ENCODE measurements around the gene CRTC2.

The CRTC2 gene

GRCh38 chr1:153945795-153946621, 12.4 kb downstream of the CRTC2 start:
- peak; percentile 71 for DNase-seq

DNA sequence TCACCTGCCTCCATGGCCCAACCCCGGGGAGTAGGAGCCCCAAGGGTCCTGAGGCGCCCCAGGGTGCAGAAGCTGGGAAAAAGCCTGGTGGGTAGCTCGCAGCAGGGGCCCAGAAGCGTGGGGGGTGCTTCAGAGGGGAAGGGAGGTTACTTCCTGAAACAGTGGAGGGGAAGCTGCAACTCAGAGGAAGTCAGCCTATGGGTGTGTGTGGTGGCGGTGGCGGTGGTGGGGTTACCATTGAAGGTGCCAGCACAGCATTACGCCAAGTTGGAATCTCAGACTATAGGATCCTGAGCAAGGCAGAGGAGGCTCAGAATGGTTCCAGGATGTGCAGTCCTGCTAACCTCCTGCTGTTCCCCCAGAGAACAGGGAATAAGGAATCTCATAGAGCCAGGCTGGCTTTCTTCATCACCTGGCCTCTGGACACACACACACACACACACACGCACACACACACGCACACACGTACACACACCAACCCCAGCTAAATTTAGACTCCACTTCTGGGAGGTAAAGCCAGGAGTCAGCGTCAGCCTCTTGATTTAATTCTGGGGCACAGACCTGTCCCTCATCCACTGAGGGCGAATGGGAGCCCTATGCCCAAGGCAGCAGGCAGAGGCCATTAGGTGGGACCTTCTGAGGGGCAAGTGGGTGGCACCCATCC, 13.1 kb downstream of the CRTC2 start:
- DNase-seq = peak; percentile 76

DNA sequence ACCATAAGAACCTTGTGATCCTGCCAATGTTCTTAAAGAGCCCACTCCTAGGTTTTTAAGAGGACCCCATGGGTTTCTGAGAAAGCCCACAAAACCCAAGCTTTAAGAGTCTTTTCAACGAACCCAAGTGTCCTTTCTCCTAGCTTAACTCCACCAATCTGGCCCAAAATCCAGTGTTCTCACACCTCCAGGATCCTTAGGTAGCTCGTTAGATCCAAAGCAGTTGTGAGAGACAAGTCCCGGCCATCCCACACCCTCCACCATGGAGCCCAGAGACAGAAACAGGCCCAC, 13.6 kb downstream of the CRTC2 start:
- no peak for DNase-seq

DNA sequence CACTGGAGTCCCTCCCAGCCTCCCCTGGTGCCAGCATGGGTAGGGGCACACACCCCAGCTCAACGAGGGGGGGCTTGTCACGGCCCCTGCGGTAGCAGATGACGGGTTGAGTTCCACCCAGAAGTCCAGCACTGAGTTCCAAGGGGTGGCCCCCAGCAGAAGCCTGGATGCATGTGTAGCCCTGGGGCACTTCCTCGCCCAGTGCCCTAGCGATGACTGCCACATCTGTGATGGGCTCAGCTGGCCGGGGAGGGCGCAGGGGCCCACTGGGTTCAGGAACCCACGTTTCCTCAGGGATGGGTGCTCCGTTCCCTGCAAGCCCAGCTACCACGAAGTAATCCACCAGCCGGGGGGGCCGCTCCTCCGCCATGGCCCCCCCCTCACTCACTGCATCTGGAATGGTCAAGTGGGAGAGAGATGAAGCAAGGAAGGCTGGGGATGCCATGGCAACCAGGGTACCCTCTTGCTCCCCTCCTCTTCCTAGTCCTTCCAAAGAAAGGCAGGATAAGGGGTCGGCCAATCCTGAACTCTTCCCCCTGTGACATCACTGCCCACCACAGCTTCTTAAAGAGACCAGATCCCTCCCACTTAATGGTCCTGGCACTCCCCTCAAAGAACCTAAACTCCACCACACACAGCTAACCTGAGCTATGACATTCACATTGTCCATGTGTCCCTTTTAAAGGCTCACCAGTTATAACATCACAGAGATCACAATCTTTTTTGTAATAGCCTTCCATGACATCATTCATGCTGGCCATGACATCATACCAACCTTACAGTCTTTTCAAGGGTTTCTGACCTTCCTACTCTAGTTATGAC, 14.2 kb downstream of the CRTC2 start:
- DNase-seq = no peak

GRCh38 chr1:153942766-153943549, 15.5 kb downstream of the CRTC2 start:
- no peak for DNase-seq

GRCh38 chr1:153941826-153942725, 16.3 kb downstream of the CRTC2 start:
- DNase-seq = no peak

- DNase-seq = no peak
Measured at GRCh38 chr1:153940756-153941155, 17.7 kb downstream of the CRTC2 start.

DNA sequence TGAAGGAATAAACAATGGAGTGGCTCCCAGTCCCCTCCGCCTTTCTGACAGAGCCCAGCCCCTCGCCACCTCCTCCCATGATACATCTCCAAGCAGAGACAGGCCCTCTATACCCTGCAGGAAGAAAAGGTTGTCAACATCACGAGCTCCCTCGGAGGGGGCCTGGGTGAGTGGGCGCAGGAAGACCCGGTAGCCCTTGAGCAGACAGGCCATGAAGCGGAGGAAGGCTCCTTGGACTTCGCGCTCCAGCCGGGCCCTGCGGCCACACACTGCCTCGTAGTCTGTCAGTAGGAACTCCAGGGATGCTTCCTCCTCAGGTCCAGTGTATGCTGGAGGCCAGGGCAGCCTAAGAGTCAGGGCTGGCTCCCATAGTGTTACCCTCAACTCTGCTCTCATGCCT, 18.9 kb downstream of the CRTC2 start:
- no peak for DNase-seq

- DNase-seq = no peak
Measured at GRCh38 chr1:153938996-153939395, 19.4 kb downstream of the CRTC2 start.

- DNase-seq = no peak
Measured at GRCh38 chr1:153937331-153937730, 21.1 kb downstream of the CRTC2 start.

DNA sequence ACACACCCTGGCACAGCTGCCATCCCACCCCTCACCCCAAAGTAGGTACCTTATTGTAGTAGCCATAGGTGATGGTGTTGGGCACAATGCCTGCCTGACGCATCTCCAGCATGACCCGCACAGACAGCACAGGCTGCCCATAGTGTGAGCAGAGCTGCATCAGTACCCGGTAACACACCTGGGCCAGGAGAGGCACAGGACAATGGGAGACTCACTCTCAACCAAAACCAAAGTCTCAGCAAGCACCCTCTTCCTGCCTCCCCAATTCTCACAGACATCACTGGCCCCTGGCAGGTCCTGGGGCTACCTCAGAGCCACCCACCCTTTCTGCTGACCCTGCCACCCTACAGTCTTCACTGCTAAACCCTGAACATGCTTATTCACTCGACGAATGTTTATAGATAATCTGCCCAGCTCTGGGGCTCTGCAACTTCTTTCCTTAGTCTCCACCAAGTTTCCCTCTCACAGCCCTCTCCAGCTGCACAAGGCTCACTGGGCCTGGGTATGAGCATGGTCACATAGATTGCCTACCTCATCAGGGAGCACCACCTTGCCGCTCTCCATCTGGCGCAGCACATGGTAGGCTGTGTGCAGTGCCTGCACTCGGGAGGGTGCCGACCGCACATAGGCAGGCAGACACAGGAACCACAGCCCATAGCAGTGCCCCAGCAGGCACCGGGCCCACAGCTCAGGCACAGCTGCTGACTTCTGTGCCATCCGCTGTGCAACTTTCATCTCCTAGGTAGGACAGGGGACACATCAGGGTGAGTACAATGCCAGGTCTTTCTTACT, 22.2 kb downstream of the CRTC2 start:
- DNase-seq = no peak

- no peak for DNase-seq
Measured at GRCh38 chr1:153934746-153935145, 23.7 kb downstream of the CRTC2 start.

DNA sequence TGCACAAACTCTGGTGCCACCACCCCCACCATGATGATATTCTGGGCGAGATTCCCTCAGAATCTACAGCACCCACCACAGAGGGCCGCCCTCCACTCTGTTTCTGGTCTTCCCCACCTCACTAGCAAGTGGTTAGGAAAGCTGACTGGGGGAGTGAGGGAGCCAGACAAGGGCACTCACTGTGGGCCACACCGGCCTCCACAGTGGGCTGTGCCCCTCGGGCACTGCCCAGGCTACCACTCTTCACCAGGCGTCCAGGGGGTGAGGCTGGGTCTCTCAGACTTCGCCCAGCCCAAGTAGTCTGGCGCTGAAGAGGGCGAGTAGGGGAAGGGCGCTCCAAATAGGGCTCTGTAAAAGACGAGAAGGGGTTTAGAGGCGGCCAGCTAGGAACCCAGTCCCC, 24.5 kb downstream of the CRTC2 start:
- DNase-seq = no peak

DNA sequence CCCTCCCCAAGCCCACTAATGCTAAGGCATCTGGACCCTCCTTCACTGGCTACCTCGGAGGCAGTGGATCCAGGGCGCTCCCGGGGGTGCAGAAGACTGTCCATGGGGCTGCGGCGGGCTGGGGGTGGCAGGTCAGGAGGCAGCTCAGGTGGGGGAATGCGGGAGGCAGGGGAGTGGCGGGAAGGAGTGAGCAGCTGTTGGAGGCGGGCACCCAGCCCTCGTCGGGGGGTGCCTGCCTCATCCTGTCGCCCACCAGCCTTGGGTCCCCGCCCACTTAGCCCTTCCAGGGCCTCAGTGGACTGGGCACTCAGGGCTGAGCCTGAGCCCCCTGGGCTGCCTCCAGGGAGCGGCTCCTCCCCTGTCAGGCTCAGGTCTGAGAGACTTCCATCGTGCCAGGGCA, 25.0 kb downstream of the CRTC2 start:
- DNase-seq = no peak

DNA sequence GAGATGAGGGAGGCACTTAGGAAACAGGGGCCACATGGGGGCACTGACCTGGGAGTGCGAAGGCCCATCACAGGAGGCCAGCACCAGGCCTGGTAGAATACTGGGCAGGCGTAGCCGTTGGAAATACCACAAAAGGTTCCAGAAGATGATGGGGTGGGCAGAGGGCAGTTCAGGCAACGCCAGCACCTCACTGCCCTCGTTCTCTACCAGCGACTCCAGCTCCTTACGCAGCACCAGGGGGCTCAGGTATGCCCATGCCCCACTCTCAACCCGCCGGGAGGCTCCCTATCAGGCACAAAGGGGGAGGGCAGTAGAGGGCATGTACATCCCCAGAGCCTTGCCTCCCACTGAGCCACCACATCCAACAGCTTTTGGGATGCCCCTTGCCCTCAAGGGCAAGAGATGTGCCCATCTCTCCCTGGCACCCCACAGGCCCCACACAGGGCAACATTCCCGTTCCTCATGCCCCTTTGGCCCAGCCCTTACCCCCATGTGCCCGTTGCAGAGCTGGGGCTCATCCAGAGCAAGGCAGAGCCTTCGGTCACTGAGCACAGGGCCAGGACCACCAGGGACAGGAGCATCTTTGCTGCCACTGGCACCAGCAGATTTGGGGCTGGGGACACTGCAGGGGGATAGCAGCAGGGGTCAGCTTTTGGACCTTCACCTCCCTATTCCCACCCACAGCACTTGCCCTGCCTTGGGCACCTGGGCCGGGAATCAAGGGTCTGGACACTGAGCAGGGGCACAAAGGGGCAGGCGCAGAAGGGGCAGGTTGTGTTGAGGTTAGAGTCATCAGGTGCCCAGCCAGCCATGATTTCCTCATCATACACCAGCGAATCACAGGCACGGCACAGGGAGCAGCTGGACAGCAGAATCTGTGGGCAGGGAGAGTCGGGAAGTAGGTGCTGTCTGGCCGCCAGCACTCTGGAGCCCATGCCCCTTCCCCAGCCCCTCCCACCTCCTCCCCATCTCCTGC, 26.0 kb downstream of the CRTC2 start:
- no peak for DNase-seq

- DNase-seq = no peak
Measured at GRCh38 chr1:153929981-153930948, 28.1 kb downstream of the CRTC2 start.

DNA sequence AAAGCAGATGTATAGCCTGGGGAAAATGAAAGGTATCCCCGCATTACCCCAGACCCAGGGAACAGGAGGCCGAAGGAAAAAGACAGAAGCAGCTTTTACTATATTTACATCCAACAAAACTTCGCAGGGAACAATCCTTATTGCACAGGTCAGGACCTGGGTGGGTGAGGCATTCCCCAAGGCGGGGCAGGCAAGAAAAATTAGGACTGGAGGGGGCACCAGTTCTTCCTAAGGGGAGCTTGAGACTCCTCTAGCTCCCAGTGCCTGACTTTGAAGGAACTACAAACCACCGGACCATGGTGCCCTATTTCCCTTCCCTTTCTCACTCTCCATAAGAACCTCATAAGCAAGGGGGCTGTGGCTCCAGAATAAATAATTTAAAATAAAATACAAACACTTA, 29.0 kb downstream of the CRTC2 start:
- no peak for DNase-seq

- no peak for DNase-seq
Measured at GRCh38 chr1:153928791-153929341, 29.5 kb downstream of the CRTC2 start.

Measured in activated naive CD4-positive, alpha-beta T cell treated with Interleukin-2 at 50 U/mL for 16 hours (primary cell).